GM23338 (cell line): ENCODE results near the gene ADTRP. TPM values are rescaled to one million over a fixed set of nuclear protein-coding genes. Genes with fewer than 3 reads are reported as not detected.
A peak's percentile ranks its signal among the peaks of the same experiment; 100 is the strongest.

Source experiments
- ATAC-seq: fragments of 200-7000 bp; cut with Tn5 transposase; 3 replicates; pipeline ENCODE4 v1.9.1; 2020
- DNase-seq: peaks from one replicate; pipeline ENCODE4 v3.0.0-alpha.2; 2015; ENCODE audit warnings: low spot score
- H2AFZ ChIP-seq: fragments of 200-600 bp; sonication (generic); 2 replicates; pipeline ENCODE4 v1.8.0; 2016; ENCODE audit warnings: antibody characterized with exemption, mild to moderate bottlenecking, moderate library complexity
- H3F3A ChIP-seq: fragments of 200-600 bp; sonication (generic); replicated peaks from 2 replicates; pipeline ENCODE4 v1.8.0; 2017; ENCODE audit warnings: antibody characterized with exemption, mixed run types, low read depth
- H3K27ac ChIP-seq: fragments of 200-600 bp; sonication (generic); 2 replicates; pipeline ENCODE4 v1.6.1; 2016; ENCODE audit warnings: low read depth
- H3K27me3 ChIP-seq: fragments of 200-600 bp; sonication (generic); 2 replicates; pipeline ENCODE4 v1.8.0; 2016; ENCODE audit warnings: mild to moderate bottlenecking, mixed run types, moderate library complexity; ENCODE audit not compliant: insufficient read depth
- H3K36me3 ChIP-seq: fragments of 200-600 bp; sonication (generic); 2 replicates; pipeline ENCODE4 v1.8.0; 2016; ENCODE audit warnings: mild to moderate bottlenecking; ENCODE audit not compliant: insufficient read depth
- H3K4me1 ChIP-seq: fragments of 200-600 bp; sonication (generic); 2 replicates; pipeline ENCODE4 v1.8.0; 2016; ENCODE audit warnings: mild to moderate bottlenecking, moderate library complexity; ENCODE audit not compliant: insufficient read depth
- H3K4me2 ChIP-seq: fragments of 200-600 bp; sonication (generic); 2 replicates; pipeline ENCODE4 v1.7.1; 2017; ENCODE audit warnings: mixed run types
- H3K4me3 ChIP-seq: fragments of 200-600 bp; sonication (generic); 2 replicates; pipeline ENCODE4 v1.6.1; 2016; ENCODE audit warnings: mixed run types
- H3K79me2 ChIP-seq: fragments of 200-600 bp; sonication (generic); replicated peaks from 2 replicates; pipeline ENCODE4 v1.8.0; 2017; ENCODE audit warnings: mild to moderate bottlenecking; ENCODE audit not compliant: insufficient read depth
- H3K9me2 ChIP-seq: fragments of 200-600 bp; sonication (generic); 2 replicates; pipeline ENCODE4 v1.8.0; 2017; ENCODE audit not compliant: insufficient read depth
- H4K20me1 ChIP-seq: fragments of 200-600 bp; sonication (generic); replicated peaks from 2 replicates; pipeline ENCODE4 v1.8.0; 2017; ENCODE audit warnings: mild to moderate bottlenecking; ENCODE audit not compliant: insufficient read depth
- H3K27ac Mint-ChIP-seq: 2 replicates; pipeline ENCODE4 v1.8.0; 2020; ENCODE audit warnings: inconsistent platforms, mild to moderate bottlenecking, moderate library complexity, mixed read lengths
- H3K27me3 Mint-ChIP-seq: 3 replicates; pipeline ENCODE4 v1.8.0; 2022; ENCODE audit warnings: low read depth, mild to moderate bottlenecking, moderate library complexity, mixed read lengths, inconsistent platforms; ENCODE audit not compliant: insufficient read depth, poor library complexity
- H3K36me3 Mint-ChIP-seq: 3 replicates; pipeline ENCODE4 v1.8.0; 2021; ENCODE audit warnings: low read depth, mild to moderate bottlenecking, inconsistent platforms, moderate library complexity, mixed read lengths
- H3K4me1 Mint-ChIP-seq: 3 replicates; pipeline ENCODE4 v1.8.0; 2020; ENCODE audit warnings: mild to moderate bottlenecking, inconsistent platforms, mixed read lengths
- H3K4me3 Mint-ChIP-seq: 3 replicates; pipeline ENCODE4 v1.8.0; 2021; ENCODE audit warnings: moderate library complexity, mild to moderate bottlenecking, inconsistent platforms, mixed read lengths
- H3K9me3 Mint-ChIP-seq: 3 replicates; pipeline ENCODE4 v1.8.0; 2020; ENCODE audit warnings: moderate library complexity, mild to moderate bottlenecking, inconsistent platforms, mixed read lengths
- CREB1 ChIP-seq: fragments of 250-450 bp; sonication (Bioruptor Pico); IDR thresholded peaks from 2 replicates; pipeline ENCODE4 v1.5.0; 2020; ENCODE audit warnings: low read depth, mild to moderate bottlenecking, moderate library complexity
- CTCF ChIP-seq, 2 experiments: fragments of 200-600 bp in 1 of 2; sonication (generic) in 1 of 2; conservative IDR thresholded peaks; 2 replicates each; pipeline versions ENCODE4 v1.5.1 to v1.6.1; 2016 to 2017; ENCODE audit warnings: antibody characterized with exemption in 2 of 2, low read depth in 2 of 2, mild to moderate bottlenecking in 2 of 2, moderate library complexity in 1 of 2
- ETS1 ChIP-seq: IDR thresholded peaks from 2 replicates; pipeline ENCODE4 v1.6.1; 2016; ENCODE audit warnings: antibody characterized with exemption
- EZH2 ChIP-seq: fragments of 200-600 bp; sonication (generic); IDR thresholded peaks from one replicate; pipeline ENCODE4 v1.8.0; 2017; ENCODE audit warnings: antibody characterized with exemption, mild to moderate bottlenecking, low read depth; ENCODE audit not compliant: unreplicated experiment
- EZH2phosphoT487 ChIP-seq: fragments of 200-600 bp; sonication (generic); IDR thresholded peaks from one replicate; pipeline ENCODE4 v1.8.1; 2018; ENCODE audit warnings: antibody characterized with exemption; ENCODE audit not compliant: unreplicated experiment
- JUNB ChIP-seq: IDR thresholded peaks from one replicate; pipeline ENCODE4 v1.6.1; 2016; ENCODE audit warnings: antibody characterized with exemption; ENCODE audit not compliant: unreplicated experiment
- NANOG ChIP-seq: IDR thresholded peaks from 2 replicates; pipeline ENCODE4 v1.6.1; 2016; ENCODE audit warnings: antibody characterized with exemption, borderline replicate concordance
- REST ChIP-seq: IDR thresholded peaks from one replicate; pipeline ENCODE4 v1.6.1; 2018; ENCODE audit warnings: antibody characterized with exemption; ENCODE audit not compliant: unreplicated experiment
- STAT1 ChIP-seq: IDR thresholded peaks from one replicate; pipeline ENCODE4 v1.6.1; 2016; ENCODE audit warnings: antibody characterized with exemption; ENCODE audit not compliant: unreplicated experiment
- ZNF114 ChIP-seq: fragments of 250-450 bp; sonication (Bioruptor Pico); IDR thresholded peaks from 2 replicates; pipeline ENCODE4 v1.5.0; 2020; ENCODE audit warnings: mild to moderate bottlenecking, moderate library complexity
- ZNF331 ChIP-seq: fragments of 250-450 bp; sonication (Bioruptor Pico); IDR thresholded peaks from 2 replicates; pipeline ENCODE4 v1.5.0; 2020; ENCODE audit warnings: low read depth, mild to moderate bottlenecking, moderate library complexity
- ZNF462 ChIP-seq: fragments of 250-450 bp; sonication (Bioruptor Pico); IDR thresholded peaks from 2 replicates; pipeline ENCODE4 v1.5.0; 2020; ENCODE audit warnings: mild to moderate bottlenecking, moderate library complexity
- polyA plus RNA-seq: library from polyadenylated mRNA; unstranded; fragments of >200 nt; fragmentation: Nextera tagmentation; extraction: Ambion mirVana; gene quantifications from 2 replicates; pipeline ENCODE4 v1.2.1, GENCODE V29; 2016
- total RNA-seq: library from RNA; depleted of rRNA; stranded (reverse); fragments of >200 nt; shearing (Covaris generic); gene quantifications from 2 replicates; pipeline ENCODE4 v1.2.3, GENCODE V29; 2014

Gene ADTRP
- total and polyA plus RNA-seq, 2 experiments from 2014 or later = not detected

- Mint-ChIP-seq H3K27ac (no peak overlapping the region), H3K36me3 (no peaks in the 10 kb centered on the region), H3K4me1 (peaks cover 27% of the 10 kb centered on the region), H3K9me3 (no peaks in the 10 kb centered on the region), H3K27me3 (peaks cover 15% of the 10 kb centered on the region), H3K4me3 (no peak overlapping the region)
- H4K20me1 ChIP-seq = no peaks in the 10 kb centered on the region
- 0 out of 2 replicates have a peak overlapping the region, but pooled peaks have one; percentile 4 for H2AFZ ChIP-seq
- no peaks in the 10 kb centered on the region for H3K27me3 ChIP-seq
- TF ChIP-seq ETS1 (no peak), REST (no peak), CREB1 (no peak), STAT1 (no peak), NANOG (no peak), JUNB (no peak), EZH2phosphoT487 (no peak), ZNF331 (CRISPR knock-in tag) (no peak), EZH2 (no peak), CTCF (conservative IDR thresholded peaks at IDR 0.05; ENCODE audit: low read depth in 2 of 2) (no peak), ZNF462 (CRISPR knock-in tag) (no peak), ZNF114 (CRISPR knock-in tag) (no peak)
- no peaks in the 10 kb centered on the region for H3F3A ChIP-seq
- no peak overlapping the region for H3K27ac ChIP-seq
- H3K4me2 ChIP-seq = no peak overlapping the region
- DNase-seq (no peak), ATAC-seq (no peak)
- 0 out of 2 replicates have a peak, but pooled peaks cover 10% of the 10 kb centered on the region for H3K9me2 ChIP-seq
- H3K4me1 ChIP-seq = peaks cover 14% of the 10 kb centered on the region
- no peak overlapping the region for H3K4me3 ChIP-seq
- H3K79me2 ChIP-seq = no peaks in the 10 kb centered on the region
- no peaks in the 10 kb centered on the region for H3K36me3 ChIP-seq
Measured at GRCh38 chr6:11773013-11773412, 5.6 kb downstream of the ADTRP start.
